WTC11 (cell line): ENCODE results near the gene PRR18. TPM values are rescaled to one million over a fixed set of nuclear protein-coding genes. Genes with fewer than 3 reads are reported as not detected.

Experiments used
- ATAC-seq: fragments of 200-7000 bp; cut with Tn5 transposase; 2 replicates; pipeline ENCODE4 v1.10.0; 2021; ENCODE audit warnings: mild to moderate bottlenecking, moderate library complexity
- CTCF ChIA-PET: fragments of 300-600 bp; sonication (Branson Sonifier 250); formaldehyde crosslinking; loops from one replicate; lab custom pipeline; 2021; ENCODE audit warnings: antibody characterized with exemption; lab: Charles Lee
- POLR2A ChIA-PET: fragments of 350-600 bp; sonication (Branson Sonifier 250); formaldehyde crosslinking; loops from one replicate; lab custom pipeline; 2021; ENCODE audit warnings: antibody characterized with exemption; lab: Charles Lee
- DNase-seq: peaks from one replicate; pipeline ENCODE4 v3.0.0; 2021; ENCODE audit warnings: low spot score
- H3K27ac Mint-ChIP-seq: 2 replicates; pipeline ENCODE4 v1.8.0; 2021; ENCODE audit warnings: mixed read lengths
- H3K27me3 Mint-ChIP-seq: 2 replicates; pipeline ENCODE4 v1.8.0; 2021; ENCODE audit warnings: low read depth, mild to moderate bottlenecking, moderate library complexity, mixed read lengths
- H3K36me3 Mint-ChIP-seq: 2 replicates; pipeline ENCODE4 v1.8.0; 2021; ENCODE audit warnings: mixed read lengths
- H3K4me1 Mint-ChIP-seq: 2 replicates; pipeline ENCODE4 v1.8.0; 2022; ENCODE audit warnings: mixed read lengths
- H3K4me3 Mint-ChIP-seq: 2 replicates; pipeline ENCODE4 v1.8.0; 2021; ENCODE audit warnings: mild to moderate bottlenecking, moderate library complexity, mixed read lengths
- H3K9me3 Mint-ChIP-seq: 2 replicates; pipeline ENCODE4 v1.8.0; 2021; ENCODE audit warnings: mixed read lengths
- CREB1 ChIP-seq: sonication (generic); formaldehyde crosslinking; IDR thresholded peaks from 2 replicates; pipeline ENCODE4 v1.8.0; 2023; ENCODE audit warnings: mild to moderate bottlenecking, missing genetic modification reagents
- ETV6 ChIP-seq: sonication (generic); formaldehyde crosslinking; IDR thresholded peaks from 2 replicates; pipeline ENCODE4 v1.8.1; 2022; ENCODE audit warnings: mild to moderate bottlenecking, missing genetic modification reagents
- GABPB1 ChIP-seq: sonication (generic); formaldehyde crosslinking; IDR thresholded peaks from 2 replicates; pipeline ENCODE4 v1.8.1; 2023; ENCODE audit warnings: mild to moderate bottlenecking, missing genetic modification reagents
- SP1 ChIP-seq: sonication (generic); formaldehyde crosslinking; conservative IDR thresholded peaks from 2 replicates; pipeline ENCODE4 v1.8.1; 2022; ENCODE audit warnings: missing genetic modification reagents
- TCF7 ChIP-seq: sonication (generic); formaldehyde crosslinking; IDR thresholded peaks from 2 replicates; pipeline ENCODE4 v1.8.0; 2022; ENCODE audit warnings: mild to moderate bottlenecking, low read depth, missing genetic modification reagents, moderate library complexity
- TEAD1 ChIP-seq: sonication (generic); formaldehyde crosslinking; IDR thresholded peaks from 2 replicates; pipeline ENCODE4 v1.8.0; 2022; ENCODE audit warnings: mild to moderate bottlenecking, missing genetic modification reagents
- TEAD4 ChIP-seq: sonication (generic); formaldehyde crosslinking; IDR thresholded peaks from 2 replicates; pipeline ENCODE4 v1.8.0; 2022; ENCODE audit warnings: mild to moderate bottlenecking, missing genetic modification reagents
- ZNF396 ChIP-seq: fragments of 250-450 bp; sonication (Bioruptor Pico); IDR thresholded peaks from 2 replicates; pipeline ENCODE4 v1.8.0; 2021; ENCODE audit warnings: mild to moderate bottlenecking, moderate library complexity, borderline replicate concordance
- total RNA-seq: library from RNA; stranded (reverse); gene quantifications from 3 replicates; pipeline ENCODE4 v1.2.3, GENCODE V29; 2021
- TF ChIP-seq, protein P1 (sequence below): fragments of 250-450 bp; sonication (Bioruptor Pico); IDR thresholded peaks from 2 replicates; pipeline ENCODE4 v1.9.0; 2021; ENCODE audit warnings: mild to moderate bottlenecking
- TF ChIP-seq, protein P2 (sequence below): sonication (generic); formaldehyde crosslinking; IDR thresholded peaks from 2 replicates; pipeline ENCODE4 v1.8.1; 2023; ENCODE audit warnings: mild to moderate bottlenecking, missing genetic modification reagents, moderate library complexity
- TF ChIP-seq, protein P3 (sequence below): sonication (generic); formaldehyde crosslinking; IDR thresholded peaks from 2 replicates; pipeline ENCODE4 v1.8.0; 2022; ENCODE audit warnings: mild to moderate bottlenecking, missing genetic modification reagents
- TF ChIP-seq, protein P4 (sequence below): sonication (generic); formaldehyde crosslinking; IDR thresholded peaks from 2 replicates; pipeline ENCODE4 v1.8.0; 2022; ENCODE audit warnings: mild to moderate bottlenecking, missing genetic modification reagents
- TF ChIP-seq, protein P5 (sequence below): fragments of 250-450 bp; sonication (Bioruptor Pico); IDR thresholded peaks from 2 replicates; pipeline ENCODE4 v1.9.0; 2021; ENCODE audit warnings: mild to moderate bottlenecking
- TF ChIP-seq, protein P6 (sequence below): sonication (generic); formaldehyde crosslinking; IDR thresholded peaks from 2 replicates; pipeline ENCODE4 v1.8.0; 2023; ENCODE audit warnings: missing genetic modification reagents
- TF ChIP-seq, protein P7 (sequence below): sonication (generic); formaldehyde crosslinking; IDR thresholded peaks from 2 replicates; pipeline ENCODE4 v1.8.1; 2022; ENCODE audit warnings: mild to moderate bottlenecking, moderate library complexity, missing genetic modification reagents
- TF ChIP-seq, protein P8 (sequence below): sonication (generic); formaldehyde crosslinking; IDR thresholded peaks from 2 replicates; pipeline ENCODE4 v1.8.1; 2023; ENCODE audit warnings: mild to moderate bottlenecking, missing genetic modification reagents, moderate library complexity
- TF ChIP-seq, protein P9 (sequence below): sonication (generic); formaldehyde crosslinking; IDR thresholded peaks from 2 replicates; pipeline ENCODE4 v1.8.1; 2022; ENCODE audit warnings: missing genetic modification reagents, borderline replicate concordance
- TF ChIP-seq, protein P10 (sequence below): sonication (generic); formaldehyde crosslinking; IDR thresholded peaks from 2 replicates; pipeline ENCODE4 v1.8.1; 2022; ENCODE audit warnings: low read depth, missing genetic modification reagents, borderline replicate concordance

The PRR18 gene
- total RNA-seq, 1 experiment from 2014 or later = 0.52 TPM

DNA sequence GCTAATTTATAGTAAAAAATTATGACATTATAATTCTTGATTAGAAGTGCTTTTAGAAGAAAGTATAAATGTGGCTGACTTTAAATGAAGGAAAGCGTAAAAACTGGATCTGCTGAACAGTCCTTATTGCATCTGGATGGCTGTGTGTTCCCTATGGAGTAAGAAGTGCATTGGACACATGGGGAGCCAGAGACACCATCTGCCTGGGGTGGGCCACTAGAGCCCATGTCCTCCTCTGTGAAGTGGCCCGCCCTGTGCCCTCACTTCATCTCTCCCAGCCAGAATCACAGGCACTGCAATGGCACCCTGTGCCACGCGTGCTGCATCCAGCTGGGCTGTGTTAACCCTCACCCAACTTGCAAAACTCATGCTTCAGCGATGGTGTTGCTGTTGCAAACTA lies 47.4 kb upstream of the PRR18 start (continued):
- TF ChIP-seq, protein P1, sequence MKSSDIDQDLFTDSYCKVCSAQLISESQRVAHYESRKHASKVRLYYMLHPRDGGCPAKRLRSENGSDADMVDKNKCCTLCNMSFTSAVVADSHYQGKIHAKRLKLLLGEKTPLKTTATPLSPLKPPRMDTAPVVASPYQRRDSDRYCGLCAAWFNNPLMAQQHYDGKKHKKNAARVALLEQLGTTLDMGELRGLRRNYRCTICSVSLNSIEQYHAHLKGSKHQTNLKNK (CRISPR knock-in tag) = no peak
- TF ChIP-seq, protein P2, sequence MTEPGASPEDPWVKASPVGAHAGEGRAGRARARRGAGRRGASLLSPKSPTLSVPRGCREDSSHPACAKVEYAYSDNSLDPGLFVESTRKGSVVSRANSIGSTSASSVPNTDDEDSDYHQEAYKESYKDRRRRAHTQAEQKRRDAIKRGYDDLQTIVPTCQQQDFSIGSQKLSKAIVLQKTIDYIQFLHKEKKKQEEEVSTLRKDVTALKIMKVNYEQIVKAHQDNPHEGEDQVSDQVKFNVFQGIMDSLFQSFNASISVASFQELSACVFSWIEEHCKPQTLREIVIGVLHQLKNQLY (CRISPR knock-in tag) = no peak
- TF ChIP-seq, protein P3, sequence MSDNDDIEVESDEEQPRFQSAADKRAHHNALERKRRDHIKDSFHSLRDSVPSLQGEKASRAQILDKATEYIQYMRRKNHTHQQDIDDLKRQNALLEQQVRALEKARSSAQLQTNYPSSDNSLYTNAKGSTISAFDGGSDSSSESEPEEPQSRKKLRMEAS (CRISPR knock-in tag) = no peak

DNA sequence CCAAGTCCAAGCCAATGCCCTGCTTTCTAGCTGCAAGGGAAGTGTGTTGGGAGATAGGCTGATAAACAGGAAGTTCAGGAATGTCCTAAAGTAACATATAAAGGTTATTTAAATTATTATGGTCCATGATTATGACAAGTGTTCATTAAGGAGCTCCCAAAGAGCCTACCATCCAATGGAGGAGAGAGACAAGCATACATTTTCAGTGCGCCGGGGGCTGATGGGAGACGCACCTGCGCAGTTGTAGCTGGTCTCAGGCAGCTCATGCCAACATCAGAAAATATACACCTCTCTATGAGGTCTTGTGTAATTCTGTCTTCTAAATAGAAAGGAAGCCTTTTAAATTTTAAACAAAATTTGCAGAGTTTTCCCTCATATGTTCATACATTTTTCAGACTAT lies 46.8 kb upstream of the PRR18 start:
- Mint-ChIP-seq H3K27ac (no peak overlapping the region), H3K9me3 (peaks cover 20% of the 10 kb centered on the region), H3K27me3 (no peaks in the 10 kb centered on the region), H3K36me3 (no peaks in the 10 kb centered on the region), H3K4me1 (peaks cover 15% of the 10 kb centered on the region), H3K4me3 (no peak overlapping the region)
- TF ChIP-seq ZNF396 (CRISPR knock-in tag) (no peak), TEAD1 (no peak), CREB1 (no peak), SP1 (no peak), GABPB1 (CRISPR knock-in tag) (no peak), TEAD4 (CRISPR knock-in tag) (no peak), ETV6 (CRISPR knock-in tag) (no peak), TCF7 (CRISPR knock-in tag) (no peak)
- TF ChIP-seq, protein P4, sequence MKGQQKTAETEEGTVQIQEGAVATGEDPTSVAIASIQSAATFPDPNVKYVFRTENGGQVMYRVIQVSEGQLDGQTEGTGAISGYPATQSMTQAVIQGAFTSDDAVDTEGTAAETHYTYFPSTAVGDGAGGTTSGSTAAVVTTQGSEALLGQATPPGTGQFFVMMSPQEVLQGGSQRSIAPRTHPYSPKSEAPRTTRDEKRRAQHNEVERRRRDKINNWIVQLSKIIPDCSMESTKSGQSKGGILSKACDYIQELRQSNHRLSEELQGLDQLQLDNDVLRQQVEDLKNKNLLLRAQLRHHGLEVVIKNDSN (CRISPR knock-in tag) = no peak
- TF ChIP-seq, protein P5, sequence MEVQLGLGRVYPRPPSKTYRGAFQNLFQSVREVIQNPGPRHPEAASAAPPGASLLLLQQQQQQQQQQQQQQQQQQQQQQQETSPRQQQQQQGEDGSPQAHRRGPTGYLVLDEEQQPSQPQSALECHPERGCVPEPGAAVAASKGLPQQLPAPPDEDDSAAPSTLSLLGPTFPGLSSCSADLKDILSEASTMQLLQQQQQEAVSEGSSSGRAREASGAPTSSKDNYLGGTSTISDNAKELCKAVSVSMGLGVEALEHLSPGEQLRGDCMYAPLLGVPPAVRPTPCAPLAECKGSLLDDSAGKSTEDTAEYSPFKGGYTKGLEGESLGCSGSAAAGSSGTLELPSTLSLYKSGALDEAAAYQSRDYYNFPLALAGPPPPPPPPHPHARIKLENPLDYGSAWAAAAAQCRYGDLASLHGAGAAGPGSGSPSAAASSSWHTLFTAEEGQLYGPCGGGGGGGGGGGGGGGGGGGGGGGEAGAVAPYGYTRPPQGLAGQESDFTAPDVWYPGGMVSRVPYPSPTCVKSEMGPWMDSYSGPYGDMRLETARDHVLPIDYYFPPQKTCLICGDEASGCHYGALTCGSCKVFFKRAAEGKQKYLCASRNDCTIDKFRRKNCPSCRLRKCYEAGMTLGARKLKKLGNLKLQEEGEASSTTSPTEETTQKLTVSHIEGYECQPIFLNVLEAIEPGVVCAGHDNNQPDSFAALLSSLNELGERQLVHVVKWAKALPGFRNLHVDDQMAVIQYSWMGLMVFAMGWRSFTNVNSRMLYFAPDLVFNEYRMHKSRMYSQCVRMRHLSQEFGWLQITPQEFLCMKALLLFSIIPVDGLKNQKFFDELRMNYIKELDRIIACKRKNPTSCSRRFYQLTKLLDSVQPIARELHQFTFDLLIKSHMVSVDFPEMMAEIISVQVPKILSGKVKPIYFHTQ (CRISPR knock-in tag) = no peak
- TF ChIP-seq, protein P6, sequence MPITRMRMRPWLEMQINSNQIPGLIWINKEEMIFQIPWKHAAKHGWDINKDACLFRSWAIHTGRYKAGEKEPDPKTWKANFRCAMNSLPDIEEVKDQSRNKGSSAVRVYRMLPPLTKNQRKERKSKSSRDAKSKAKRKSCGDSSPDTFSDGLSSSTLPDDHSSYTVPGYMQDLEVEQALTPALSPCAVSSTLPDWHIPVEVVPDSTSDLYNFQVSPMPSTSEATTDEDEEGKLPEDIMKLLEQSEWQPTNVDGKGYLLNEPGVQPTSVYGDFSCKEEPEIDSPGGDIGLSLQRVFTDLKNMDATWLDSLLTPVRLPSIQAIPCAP (CRISPR knock-in tag) = no peak
- TF ChIP-seq, protein P7, sequence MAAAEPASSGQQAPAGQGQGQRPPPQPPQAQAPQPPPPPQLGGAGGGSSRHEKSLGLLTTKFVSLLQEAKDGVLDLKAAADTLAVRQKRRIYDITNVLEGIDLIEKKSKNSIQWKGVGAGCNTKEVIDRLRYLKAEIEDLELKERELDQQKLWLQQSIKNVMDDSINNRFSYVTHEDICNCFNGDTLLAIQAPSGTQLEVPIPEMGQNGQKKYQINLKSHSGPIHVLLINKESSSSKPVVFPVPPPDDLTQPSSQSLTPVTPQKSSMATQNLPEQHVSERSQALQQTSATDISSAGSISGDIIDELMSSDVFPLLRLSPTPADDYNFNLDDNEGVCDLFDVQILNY = no peak
- TF ChIP-seq, protein P3 (CRISPR knock-in tag) = no peak
- TF ChIP-seq, protein P8, sequence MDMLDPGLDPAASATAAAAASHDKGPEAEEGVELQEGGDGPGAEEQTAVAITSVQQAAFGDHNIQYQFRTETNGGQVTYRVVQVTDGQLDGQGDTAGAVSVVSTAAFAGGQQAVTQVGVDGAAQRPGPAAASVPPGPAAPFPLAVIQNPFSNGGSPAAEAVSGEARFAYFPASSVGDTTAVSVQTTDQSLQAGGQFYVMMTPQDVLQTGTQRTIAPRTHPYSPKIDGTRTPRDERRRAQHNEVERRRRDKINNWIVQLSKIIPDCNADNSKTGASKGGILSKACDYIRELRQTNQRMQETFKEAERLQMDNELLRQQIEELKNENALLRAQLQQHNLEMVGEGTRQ (CRISPR knock-in tag) = no peak
- TF ChIP-seq, protein P9, sequence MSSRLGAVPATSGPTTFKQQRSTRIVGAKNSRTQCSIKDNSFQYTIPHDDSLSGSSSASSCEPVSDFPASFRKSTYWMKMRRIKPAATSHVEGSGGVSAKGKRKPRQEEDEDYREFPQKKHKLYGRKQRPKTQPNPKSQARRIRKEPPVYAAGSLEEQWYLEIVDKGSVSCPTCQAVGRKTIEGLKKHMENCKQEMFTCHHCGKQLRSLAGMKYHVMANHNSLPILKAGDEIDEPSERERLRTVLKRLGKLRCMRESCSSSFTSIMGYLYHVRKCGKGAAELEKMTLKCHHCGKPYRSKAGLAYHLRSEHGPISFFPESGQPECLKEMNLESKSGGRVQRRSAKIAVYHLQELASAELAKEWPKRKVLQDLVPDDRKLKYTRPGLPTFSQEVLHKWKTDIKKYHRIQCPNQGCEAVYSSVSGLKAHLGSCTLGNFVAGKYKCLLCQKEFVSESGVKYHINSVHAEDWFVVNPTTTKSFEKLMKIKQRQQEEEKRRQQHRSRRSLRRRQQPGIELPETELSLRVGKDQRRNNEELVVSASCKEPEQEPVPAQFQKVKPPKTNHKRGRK = no peak
- TF ChIP-seq, protein P10, sequence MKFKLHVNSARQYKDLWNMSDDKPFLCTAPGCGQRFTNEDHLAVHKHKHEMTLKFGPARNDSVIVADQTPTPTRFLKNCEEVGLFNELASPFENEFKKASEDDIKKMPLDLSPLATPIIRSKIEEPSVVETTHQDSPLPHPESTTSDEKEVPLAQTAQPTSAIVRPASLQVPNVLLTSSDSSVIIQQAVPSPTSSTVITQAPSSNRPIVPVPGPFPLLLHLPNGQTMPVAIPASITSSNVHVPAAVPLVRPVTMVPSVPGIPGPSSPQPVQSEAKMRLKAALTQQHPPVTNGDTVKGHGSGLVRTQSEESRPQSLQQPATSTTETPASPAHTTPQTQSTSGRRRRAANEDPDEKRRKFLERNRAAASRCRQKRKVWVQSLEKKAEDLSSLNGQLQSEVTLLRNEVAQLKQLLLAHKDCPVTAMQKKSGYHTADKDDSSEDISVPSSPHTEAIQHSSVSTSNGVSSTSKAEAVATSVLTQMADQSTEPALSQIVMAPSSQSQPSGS (CRISPR knock-in tag) = no peak
- ChIA-PET CTCF (interaction anchor here (1.1 kb wide), 1 partner anchor 27 kb away, joined by 3 read pairs; no protein-coding TSS in a partner anchor), POLR2A (no interaction called here)
- no peak for ATAC-seq
- DNase-seq = no peak
